ENCODE measurements around the gene CELSR3.

The CELSR3 gene

GRCh38 chr3:48648188-48648850 is 14.4 kb downstream of the CELSR3 start:
- in situ Hi-C loops (cut with HindIII; ENCODE audit: low pct_ligation_motif_present, low sequenced_read_pairs), result no loop called here
- no peak overlapping the region for H3K4me3 ChIP-seq (ENCODE audit: low read depth, low read length)
- DNase-seq, result no peak
- H3K27ac ChIP-seq, result no peak overlapping the region
- H3K27me3 ChIP-seq (replicated peaks), result no peaks in the 10 kb centered on the region
- no peaks in the 10 kb centered on the region for H3K36me3 ChIP-seq (replicated peaks)
- no peak for TF ChIP-seq CTCF (IDR thresholded peaks at IDR 0.05; ENCODE audit: low read depth, low read length, missing control alignments)

- Histone ChIP-seq H3K36me3 (replicated peaks) (no peaks in the 10 kb centered on the region), H3K4me3 (ENCODE audit: low read depth, low read length) (no peak overlapping the region), H3K27ac (no peak overlapping the region), H3K27me3 (replicated peaks) (no peaks in the 10 kb centered on the region)
- TF ChIP-seq CTCF (IDR thresholded peaks at IDR 0.05; ENCODE audit: low read depth, low read length, missing control alignments), result no peak
- no peak for DNase-seq
- in situ Hi-C loops (cut with HindIII; ENCODE audit: low pct_ligation_motif_present, low sequenced_read_pairs), result no loop called here
Measured at GRCh38 chr3:48647714-48648113, 15.0 kb downstream of the CELSR3 start.

- no peaks in the 10 kb centered on the region for H3K27me3 ChIP-seq (replicated peaks)
- in situ Hi-C loops (cut with HindIII; ENCODE audit: low pct_ligation_motif_present, low sequenced_read_pairs), result no loop called here
- TF ChIP-seq CTCF (IDR thresholded peaks at IDR 0.05; ENCODE audit: low read depth, low read length, missing control alignments), result no peak
- DNase-seq, result no peak
- no peak overlapping the region for H3K4me3 ChIP-seq (ENCODE audit: low read depth, low read length)
- no peaks in the 10 kb centered on the region for H3K36me3 ChIP-seq (replicated peaks)
- H3K27ac ChIP-seq, result no peak overlapping the region
Measured at GRCh38 chr3:48644898-48645760, 17.6 kb downstream of the CELSR3 start.

- in situ Hi-C loops (cut with HindIII; ENCODE audit: low pct_ligation_motif_present, low sequenced_read_pairs), result no loop called here
- no peak for TF ChIP-seq CTCF (IDR thresholded peaks at IDR 0.05; ENCODE audit: low read depth, low read length, missing control alignments)
- no peak for DNase-seq
- H3K36me3 ChIP-seq (replicated peaks), result no peaks in the 10 kb centered on the region
- no peak overlapping the region for H3K4me3 ChIP-seq (ENCODE audit: low read depth, low read length)
- H3K27ac ChIP-seq, result no peak overlapping the region
- no peaks in the 10 kb centered on the region for H3K27me3 ChIP-seq (replicated peaks)
Measured at GRCh38 chr3:48642605-48643004, 20.1 kb downstream of the CELSR3 start.

- Histone ChIP-seq H3K36me3 (replicated peaks) (no peaks in the 10 kb centered on the region), H3K4me3 (ENCODE audit: low read depth, low read length) (no peak overlapping the region), H3K27ac (no peak overlapping the region), H3K27me3 (replicated peaks) (no peaks in the 10 kb centered on the region)
- in situ Hi-C loops (cut with HindIII; ENCODE audit: low pct_ligation_motif_present, low sequenced_read_pairs), result no loop called here
- no peak for TF ChIP-seq CTCF (IDR thresholded peaks at IDR 0.05; ENCODE audit: low read depth, low read length, missing control alignments)
- DNase-seq, result no peak
Measured at GRCh38 chr3:48641396-48641795, 21.3 kb downstream of the CELSR3 start.
